ENCODE results near the gene TEAD2. TPM values are rescaled to one million over a fixed set of nuclear protein-coding genes. Genes with fewer than 3 reads are reported as not detected.
A peak's percentile ranks its signal among the peaks of the same experiment; 100 is the strongest.

The TEAD2 gene
- total and polyA plus RNA-seq, 10 donors: 5.8 to 24.7 (median 14.4) TPM

DNA sequence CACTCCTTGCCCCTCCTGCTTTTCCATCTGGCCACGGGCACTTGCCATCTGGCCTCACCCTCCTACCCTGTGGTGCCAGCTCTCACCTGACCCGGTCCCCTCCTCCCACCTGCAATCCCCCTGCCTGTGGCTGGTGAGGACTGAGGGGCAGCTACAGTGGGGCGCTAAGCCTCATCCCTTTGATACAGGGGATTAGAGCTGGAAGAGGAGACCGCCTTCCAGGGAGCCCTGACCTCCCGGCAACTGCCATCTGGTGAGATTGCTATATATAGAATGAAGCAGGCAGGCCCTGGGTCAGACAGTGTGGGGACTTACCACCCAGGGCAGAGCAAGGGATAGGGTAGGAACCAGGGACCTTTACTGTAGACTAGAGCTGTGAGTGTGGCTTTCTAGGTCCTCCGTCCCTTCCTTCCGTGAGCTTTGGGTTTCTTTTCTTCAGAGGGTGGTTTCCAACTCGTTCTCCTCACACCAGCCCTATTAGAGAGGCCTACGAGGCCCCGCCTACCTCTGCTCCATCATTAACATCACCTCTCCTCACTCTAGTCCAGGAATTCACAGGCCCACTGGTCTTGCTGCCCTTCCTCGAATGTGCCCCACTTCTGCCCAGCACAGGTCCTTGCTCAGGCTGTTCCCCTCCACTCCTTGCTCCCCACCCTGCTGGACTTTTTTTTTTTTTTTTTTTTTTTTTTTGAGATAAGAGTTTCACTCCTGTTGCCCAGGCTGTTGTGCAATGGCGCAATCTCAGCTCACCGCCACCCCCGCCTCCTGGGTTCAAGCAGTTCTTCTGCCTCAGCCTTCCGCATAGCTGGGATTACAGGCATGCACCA, 33.6 kb upstream of the TEAD2 start:
- 71 to 82% (median 80%) methylated on average over 15 of the region's 15 CpGs for WGBS, 5 donors
- no peak for TF ChIP-seq POLR2AphosphoS5 (IDR thresholded peaks at IDR 0.05)
- TF ChIP-seq POLR2A (IDR thresholded peaks at IDR 0.05): no peak
- TF ChIP-seq, protein P1, sequence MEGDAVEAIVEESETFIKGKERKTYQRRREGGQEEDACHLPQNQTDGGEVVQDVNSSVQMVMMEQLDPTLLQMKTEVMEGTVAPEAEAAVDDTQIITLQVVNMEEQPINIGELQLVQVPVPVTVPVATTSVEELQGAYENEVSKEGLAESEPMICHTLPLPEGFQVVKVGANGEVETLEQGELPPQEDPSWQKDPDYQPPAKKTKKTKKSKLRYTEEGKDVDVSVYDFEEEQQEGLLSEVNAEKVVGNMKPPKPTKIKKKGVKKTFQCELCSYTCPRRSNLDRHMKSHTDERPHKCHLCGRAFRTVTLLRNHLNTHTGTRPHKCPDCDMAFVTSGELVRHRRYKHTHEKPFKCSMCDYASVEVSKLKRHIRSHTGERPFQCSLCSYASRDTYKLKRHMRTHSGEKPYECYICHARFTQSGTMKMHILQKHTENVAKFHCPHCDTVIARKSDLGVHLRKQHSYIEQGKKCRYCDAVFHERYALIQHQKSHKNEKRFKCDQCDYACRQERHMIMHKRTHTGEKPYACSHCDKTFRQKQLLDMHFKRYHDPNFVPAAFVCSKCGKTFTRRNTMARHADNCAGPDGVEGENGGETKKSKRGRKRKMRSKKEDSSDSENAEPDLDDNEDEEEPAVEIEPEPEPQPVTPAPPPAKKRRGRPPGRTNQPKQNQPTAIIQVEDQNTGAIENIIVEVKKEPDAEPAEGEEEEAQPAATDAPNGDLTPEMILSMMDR (IDR thresholded peaks at IDR 0.05 in 8 of 11, conservative IDR thresholded peaks at IDR 0.05 in 3 of 11): no peak
- no peaks in the 10 kb centered on the region for H3K9me3 ChIP-seq
- peaks cover 0 to 20% (median 0%) of the 10 kb centered on the region in 7 donors for H3K27me3 ChIP-seq (replicated peaks in 1 of 7)
- intact Hi-C loops (cut with DNase I; ENCODE audit: low total_unique reads): no loop called here
- no peak overlapping the region for H3K4me3 ChIP-seq
- H3K36me3 ChIP-seq: no peaks in the 10 kb centered on the region
- H3K27ac ChIP-seq: no peak overlapping the region
- peaks cover 0 to 16% (median 10%) of the 10 kb centered on the region in 6 donors for H3K4me1 ChIP-seq
- DNase-seq: no peak

DNA sequence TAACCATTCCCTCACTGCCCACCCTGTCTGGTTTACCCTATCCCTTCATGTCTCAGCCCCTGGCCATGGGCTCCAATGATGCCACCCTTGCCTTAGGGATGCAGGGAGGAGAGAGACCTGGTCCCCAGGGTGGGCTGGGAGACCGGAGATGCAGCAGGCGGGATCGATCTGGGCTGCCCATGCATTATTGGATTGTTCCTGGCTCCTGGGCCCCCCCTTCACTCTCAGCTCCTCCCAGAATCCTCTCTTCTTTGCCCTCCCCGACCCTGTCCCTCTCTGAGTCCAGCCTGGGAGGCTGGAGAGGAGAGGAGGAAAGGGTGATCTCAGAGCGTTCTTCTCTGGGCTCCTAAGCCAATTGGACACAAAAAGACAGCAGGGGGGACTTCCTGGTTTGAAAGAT, 31.7 kb upstream of the TEAD2 start:
- H3K27me3 ChIP-seq (replicated peaks in 1 of 7): peaks cover 0 to 20% (median 0%) of the 10 kb centered on the region in 7 donors
- no peak overlapping the region for H3K4me3 ChIP-seq
- intact Hi-C loops (cut with DNase I; ENCODE audit: low total_unique reads): loop anchor here (2.0 kb wide), 1 partner anchor 49 kb away; no protein-coding TSS in a partner anchor
- H3K36me3 ChIP-seq: no peaks in the 10 kb centered on the region
- DNase-seq: no peak
- H3K27ac ChIP-seq: no peak overlapping the region
- no peaks in the 10 kb centered on the region for H3K9me3 ChIP-seq
- H3K4me1 ChIP-seq: peaks cover 0 to 26% (median 11%) of the 10 kb centered on the region in 6 donors
- 64 to 79% (median 74%) methylated on average over 4 to 5 of the region's 5 CpGs for WGBS, 5 donors
- no peak for TF ChIP-seq POLR2AphosphoS5 (IDR thresholded peaks at IDR 0.05)

DNA sequence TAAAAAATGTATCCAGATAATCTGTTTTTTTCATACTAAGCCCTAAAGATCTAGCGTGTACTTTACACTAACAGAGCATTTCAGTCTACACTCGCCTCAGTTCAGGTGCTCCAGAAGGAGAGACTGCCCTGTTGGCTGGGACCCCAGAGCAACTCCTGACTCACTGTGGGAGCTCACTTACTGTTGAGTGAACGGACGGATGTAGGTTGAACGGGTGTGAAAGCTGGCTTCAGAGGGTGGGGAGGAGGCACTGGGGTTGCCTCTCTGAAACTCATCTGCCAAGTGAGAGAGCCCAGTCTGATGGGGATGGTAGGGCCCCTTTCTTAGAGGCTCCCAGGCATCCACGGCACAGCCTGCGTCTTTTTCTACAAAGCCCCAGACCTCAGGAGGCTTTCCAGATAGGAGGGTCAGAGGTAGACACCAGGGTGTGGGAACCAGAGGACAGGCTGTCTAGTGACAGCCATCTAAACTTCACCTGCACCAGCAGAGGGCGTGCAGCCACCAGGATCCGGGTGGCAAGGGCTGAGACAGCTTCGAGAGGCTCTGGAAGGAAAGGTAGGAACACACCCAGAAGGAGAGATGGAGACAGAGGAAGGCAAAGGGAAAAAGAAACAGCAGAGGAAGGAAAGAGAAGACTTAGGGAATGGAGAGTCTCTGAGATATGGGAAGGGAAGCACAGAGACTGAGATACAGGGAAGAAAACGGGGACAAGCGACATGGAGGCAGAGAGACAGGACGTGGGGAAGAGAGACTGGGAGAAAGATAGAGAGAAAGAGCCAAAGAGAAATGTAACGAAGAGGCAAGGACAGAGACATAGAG, 29.6 kb upstream of the TEAD2 start:
- WGBS, 5 donors: 24 to 31% (median 28%) methylated on average over 12 to 14 of the region's 14 CpGs
- Histone ChIP-seq H3K4me3 (no peak overlapping the region), H3K4me1 (peaks cover 0 to 44% (median 13%) of the 10 kb centered on the region in 6 donors), H3K27me3 (replicated peaks in 1 of 7) (peaks cover 0 to 19% (median 0%) of the 10 kb centered on the region in 7 donors), H3K27ac (peak overlapping the region in 6 of 8 donors; percentile 18 to 71 (median 52)), H3K36me3 (no peaks in the 10 kb centered on the region), H3K9me3 (no peaks in the 10 kb centered on the region)
- TF ChIP-seq POLR2AphosphoS5 (IDR thresholded peaks at IDR 0.05): peak in 2 of 3 donors; percentile 34 to 41
- TF ChIP-seq, protein P1 (IDR thresholded peaks at IDR 0.05 in 8 of 11, conservative IDR thresholded peaks at IDR 0.05 in 3 of 11): peak; percentile 73 to 91 (median 84)
- TF ChIP-seq POLR2A (IDR thresholded peaks at IDR 0.05): no peak
- peak; percentile 93 for DNase-seq
- intact Hi-C loops (cut with DNase I; ENCODE audit: low total_unique reads): loop anchor here (2.0 kb wide), 1 partner anchor 51 kb away; no protein-coding TSS in a partner anchor

DNA sequence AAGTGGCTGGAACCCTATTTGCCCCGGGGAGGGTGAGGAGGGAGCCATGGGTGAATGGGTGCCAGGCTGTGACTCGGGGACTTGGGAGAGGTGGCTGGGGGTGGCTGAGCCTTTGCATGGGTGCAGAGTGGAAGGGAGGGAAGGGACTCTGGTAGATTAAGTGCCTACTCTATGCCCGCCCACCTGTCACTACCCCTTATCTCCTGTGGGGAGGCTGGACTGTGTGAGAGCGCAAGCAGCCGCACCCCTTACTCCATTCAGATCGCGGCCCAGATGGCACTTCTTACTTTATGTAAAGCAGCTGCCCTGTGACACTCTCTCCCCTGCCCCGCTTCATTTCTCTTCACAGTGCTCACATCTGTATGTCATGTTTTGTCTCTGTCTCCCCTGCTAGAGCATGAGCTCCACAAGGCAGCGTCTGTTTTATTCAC, 28.7 kb upstream of the TEAD2 start:
- peak; percentile 81 for DNase-seq
- Histone ChIP-seq H3K27me3 (replicated peaks in 1 of 7) (peaks cover 0 to 19% (median 0%) of the 10 kb centered on the region in 7 donors), H3K4me1 (peaks cover 0 to 44% (median 13%) of the 10 kb centered on the region in 6 donors), H3K9me3 (no peaks in the 10 kb centered on the region), H3K36me3 (no peaks in the 10 kb centered on the region), H3K27ac (peak overlapping the region in 6 of 8 donors; percentile 18 to 71 (median 52)), H3K4me3 (no peak overlapping the region)
- no peak for TF ChIP-seq POLR2A (IDR thresholded peaks at IDR 0.05)
- peak in 1 of 3 donors; percentile 22 for TF ChIP-seq POLR2AphosphoS5 (IDR thresholded peaks at IDR 0.05)
- TF ChIP-seq, protein P1 (IDR thresholded peaks at IDR 0.05 in 8 of 11, conservative IDR thresholded peaks at IDR 0.05 in 3 of 11): peak in 1 of 11 experiments; percentile 19
- intact Hi-C loops (cut with DNase I; ENCODE audit: low total_unique reads): no loop called here
- 51 to 67% (median 60%) methylated on average over 9 of the region's 9 CpGs for WGBS, 5 donors
